DND-41 (cell line): Measurements from ENCODE around the gene HBG1.

ENCODE experiments used
- ATAC-seq: fragments of 200-7000 bp; cut with Tn5 transposase; 3 replicates; pipeline ENCODE4 v1.9.1; 2021; ENCODE audit warnings: low read depth; ENCODE audit not compliant: insufficient read depth
- DNase-seq: peaks from one replicate; pipeline ENCODE4 v3.0.0-alpha.2; 2020
- H2AFZ ChIP-seq: 2 replicates; pipeline ENCODE4 v1.6.0; 2012; ENCODE audit warnings: low read depth, low read length
- H3K27ac ChIP-seq: 2 replicates; pipeline ENCODE4 v1.5.1; 2012; ENCODE audit warnings: low read length, inconsistent platforms
- H3K27me3 ChIP-seq: fragments of 200-600 bp; sonication (generic); 2 replicates; pipeline ENCODE4 v1.6.0; 2012; ENCODE audit warnings: low read length, mild to moderate bottlenecking, inconsistent platforms; ENCODE audit not compliant: insufficient read depth, poor library complexity
- H3K36me3 ChIP-seq: 2 replicates; pipeline ENCODE4 v1.5.1; 2012; ENCODE audit warnings: low read length, inconsistent platforms; ENCODE audit not compliant: insufficient read depth
- H3K4me1 ChIP-seq: 2 replicates; pipeline ENCODE4 v1.5.1; 2012; ENCODE audit warnings: mild to moderate bottlenecking, low read length; ENCODE audit not compliant: insufficient read depth
- H3K4me2 ChIP-seq: 2 replicates; pipeline ENCODE4 v1.6.0; 2012; ENCODE audit warnings: mild to moderate bottlenecking, moderate library complexity, low read length, inconsistent platforms; ENCODE audit not compliant: insufficient read depth
- H3K4me3 ChIP-seq, 2 experiments: fragments of 200-600 bp in 1 of 2; shearing (Covaris generic) in 1 of 2; 2 replicates each; pipeline ENCODE4 v1.5.1; 2012 to 2016; ENCODE audit warnings: inconsistent platforms in 2 of 2, low read length in 2 of 2, mild to moderate bottlenecking in 2 of 2, low read depth in 1 of 2, moderate library complexity in 1 of 2
- H3K79me2 ChIP-seq: 2 replicates; pipeline ENCODE4 v1.6.0; 2012; ENCODE audit warnings: low read length, inconsistent platforms; ENCODE audit not compliant: insufficient read depth
- H3K9ac ChIP-seq: 2 replicates; pipeline ENCODE4 v1.6.0; 2012; ENCODE audit warnings: low read depth, mild to moderate bottlenecking, inconsistent platforms, low read length, moderate library complexity
- H3K9me3 ChIP-seq: 2 replicates; pipeline ENCODE4 v1.5.1; 2012; ENCODE audit warnings: low read length, moderate library complexity, mild to moderate bottlenecking, inconsistent platforms; ENCODE audit not compliant: insufficient read depth, severe bottlenecking
- H4K20me1 ChIP-seq: 2 replicates; pipeline ENCODE4 v1.6.0; 2012; ENCODE audit warnings: low read length; ENCODE audit not compliant: insufficient read depth
- EZH2 ChIP-seq: IDR thresholded peaks from 3 replicates; pipeline ENCODE4 v1.6.1; 2012; ENCODE audit warnings: borderline replicate concordance, low read depth, mild to moderate bottlenecking, moderate library complexity, low read length, inconsistent platforms; ENCODE audit not compliant: severe bottlenecking
- TF ChIP-seq, protein P1 (sequence below): IDR thresholded peaks from 2 replicates; pipeline ENCODE4 v1.5.1; 2012; ENCODE audit warnings: borderline replicate concordance, low read length, moderate library complexity, mild to moderate bottlenecking; ENCODE audit not compliant: poor library complexity, severe bottlenecking; ENCODE audit errors: extremely low read depth

HBG1 gene

DNA sequence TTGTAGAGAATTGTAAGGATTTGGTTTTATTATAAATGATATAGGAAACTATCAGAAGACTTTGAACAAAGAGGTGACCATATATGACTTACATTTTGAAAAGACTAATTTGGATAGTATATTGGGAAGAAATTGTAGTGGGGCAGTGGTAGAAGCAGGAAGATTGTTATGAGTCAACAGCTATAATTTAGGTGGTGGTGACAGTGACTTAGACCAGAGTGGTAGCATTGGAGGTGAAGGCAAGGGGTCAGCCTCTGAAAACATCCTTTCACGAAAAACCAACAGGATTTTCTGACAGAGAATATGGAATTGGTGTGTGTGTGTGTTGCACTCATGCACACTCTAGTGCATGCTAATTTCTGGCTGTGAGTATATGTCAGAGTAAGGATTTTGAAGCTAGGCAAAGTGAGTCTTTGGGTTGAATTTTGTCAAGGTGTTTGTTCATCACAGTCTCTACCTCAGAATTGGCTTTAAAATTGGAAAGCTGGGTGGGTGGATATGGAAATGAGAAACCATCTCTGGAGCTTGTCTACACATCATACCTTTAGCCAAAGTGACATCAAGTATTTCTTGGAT lies 28.2 kb upstream of the HBG1 start:
- Histone ChIP-seq H2AFZ (no peak overlapping the region), H3K4me2 (no peak overlapping the region), H3K36me3 (no peaks in the 10 kb centered on the region), H3K4me1 (no peaks in the 10 kb centered on the region), H3K4me3 (no peak overlapping the region), H3K79me2 (no peaks in the 10 kb centered on the region), H3K9ac (no peak overlapping the region), H3K27me3 (peaks cover 6% of the 10 kb centered on the region), H3K9me3 (no peaks in the 10 kb centered on the region), H4K20me1 (no peaks in the 10 kb centered on the region), H3K27ac (no peak overlapping the region)
- no peak for TF ChIP-seq EZH2
- TF ChIP-seq, protein P1, sequence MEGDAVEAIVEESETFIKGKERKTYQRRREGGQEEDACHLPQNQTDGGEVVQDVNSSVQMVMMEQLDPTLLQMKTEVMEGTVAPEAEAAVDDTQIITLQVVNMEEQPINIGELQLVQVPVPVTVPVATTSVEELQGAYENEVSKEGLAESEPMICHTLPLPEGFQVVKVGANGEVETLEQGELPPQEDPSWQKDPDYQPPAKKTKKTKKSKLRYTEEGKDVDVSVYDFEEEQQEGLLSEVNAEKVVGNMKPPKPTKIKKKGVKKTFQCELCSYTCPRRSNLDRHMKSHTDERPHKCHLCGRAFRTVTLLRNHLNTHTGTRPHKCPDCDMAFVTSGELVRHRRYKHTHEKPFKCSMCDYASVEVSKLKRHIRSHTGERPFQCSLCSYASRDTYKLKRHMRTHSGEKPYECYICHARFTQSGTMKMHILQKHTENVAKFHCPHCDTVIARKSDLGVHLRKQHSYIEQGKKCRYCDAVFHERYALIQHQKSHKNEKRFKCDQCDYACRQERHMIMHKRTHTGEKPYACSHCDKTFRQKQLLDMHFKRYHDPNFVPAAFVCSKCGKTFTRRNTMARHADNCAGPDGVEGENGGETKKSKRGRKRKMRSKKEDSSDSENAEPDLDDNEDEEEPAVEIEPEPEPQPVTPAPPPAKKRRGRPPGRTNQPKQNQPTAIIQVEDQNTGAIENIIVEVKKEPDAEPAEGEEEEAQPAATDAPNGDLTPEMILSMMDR = no peak
- DNase-seq (no peak), ATAC-seq (no peak)

DNA sequence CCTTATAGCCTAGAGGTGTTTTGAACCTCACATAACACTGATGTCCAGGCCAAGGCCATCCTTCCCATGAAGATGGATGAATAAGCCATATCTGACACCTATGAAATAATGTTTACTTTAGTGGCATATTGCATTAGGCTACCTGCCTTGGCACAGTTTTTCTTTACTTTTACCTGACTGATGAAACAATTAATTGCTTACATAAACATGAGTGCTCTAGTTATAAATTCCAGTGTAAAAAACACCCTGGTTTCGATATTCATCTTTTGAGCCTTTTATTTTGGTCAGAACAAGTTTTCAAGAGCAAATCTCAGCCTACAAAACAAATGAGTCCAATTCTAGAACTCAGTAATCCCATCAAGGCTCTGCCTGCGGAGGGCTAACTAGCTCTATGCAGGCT lies 27.0 kb upstream of the HBG1 start:
- no peak overlapping the region for H3K9ac ChIP-seq
- H2AFZ ChIP-seq = no peak overlapping the region
- no peaks in the 10 kb centered on the region for H3K4me1 ChIP-seq
- H3K4me2 ChIP-seq = no peak overlapping the region
- peaks cover 6% of the 10 kb centered on the region for H3K27me3 ChIP-seq
- H3K79me2 ChIP-seq = no peaks in the 10 kb centered on the region
- no peak for TF ChIP-seq EZH2
- TF ChIP-seq, protein P1 = no peak
- ATAC-seq (no peak), DNase-seq (no peak)
- H3K4me3 ChIP-seq = no peak overlapping the region
- no peaks in the 10 kb centered on the region for H3K9me3 ChIP-seq
- H3K27ac ChIP-seq = no peak overlapping the region
- no peaks in the 10 kb centered on the region for H3K36me3 ChIP-seq
- no peaks in the 10 kb centered on the region for H4K20me1 ChIP-seq

DNA sequence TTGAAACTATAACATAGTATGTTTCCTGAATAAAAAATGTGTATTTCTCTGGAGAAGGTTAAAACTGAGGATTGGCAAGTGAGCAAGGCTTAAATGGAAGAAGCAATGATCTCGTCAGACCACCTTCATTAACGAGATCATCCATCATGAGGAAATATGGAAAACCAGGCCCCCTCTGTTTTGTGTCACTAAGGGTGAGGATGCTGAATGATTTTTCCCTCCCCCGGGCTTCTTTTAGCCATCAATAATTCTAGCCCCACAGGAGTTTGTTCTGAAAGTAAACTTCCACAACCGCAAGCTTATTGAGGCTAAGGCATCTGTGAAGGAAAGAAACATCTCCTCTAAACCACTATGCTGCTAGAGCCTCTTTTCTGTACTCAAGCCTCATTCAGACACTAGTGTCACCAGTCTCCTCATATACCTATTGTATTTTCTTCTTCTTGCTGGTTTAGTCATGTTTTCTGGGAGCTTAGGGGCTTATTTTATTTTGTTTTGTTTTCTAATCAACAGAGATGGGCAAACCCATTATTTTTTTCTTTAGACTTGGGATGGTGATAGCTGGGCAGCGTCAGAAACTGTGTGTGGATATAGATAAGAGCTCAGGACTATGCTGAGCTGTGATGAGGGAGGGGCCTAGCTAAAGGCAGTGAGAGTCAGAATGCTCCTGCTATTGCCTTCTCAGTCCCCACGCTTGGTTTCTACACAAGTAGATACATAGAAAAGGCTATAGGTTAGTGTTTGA lies 25.9 kb upstream of the HBG1 start:
- Histone ChIP-seq H3K36me3 (no peaks in the 10 kb centered on the region), H3K27ac (no peak overlapping the region), H3K79me2 (no peaks in the 10 kb centered on the region), H3K4me1 (no peaks in the 10 kb centered on the region), H3K27me3 (peaks cover 6% of the 10 kb centered on the region), H3K9me3 (no peaks in the 10 kb centered on the region), H4K20me1 (no peaks in the 10 kb centered on the region), H3K4me3 (no peak overlapping the region), H2AFZ (no peak overlapping the region), H3K9ac (no peak overlapping the region), H3K4me2 (no peak overlapping the region)
- no peak for ATAC-seq
- TF ChIP-seq EZH2 = no peak
- TF ChIP-seq, protein P1 = no peak
- no peak for DNase-seq
